MM.1S (cell line): Measurements from ENCODE around the gene COMP.

Experiments used
- DNase-seq: peaks from one replicate; pipeline ENCODE4 v3.0.0-alpha.2; 2015
- H2AFZ ChIP-seq: fragments of 300-600 bp; sonication (generic); 2 replicates; pipeline ENCODE4 v1.6.0; 2016; ENCODE audit warnings: antibody characterized with exemption, low read length
- H3F3A ChIP-seq: fragments of 300-600 bp; sonication (generic); 2 replicates; pipeline ENCODE4 v1.6.1; 2016; ENCODE audit warnings: mild to moderate bottlenecking, antibody characterized with exemption, low read length, moderate library complexity, mixed read lengths; ENCODE audit not compliant: insufficient read depth
- H3K27ac ChIP-seq: fragments of 300-600 bp; sonication (generic); 2 replicates; pipeline ENCODE4 v1.5.1; 2016; ENCODE audit warnings: mild to moderate bottlenecking, low read length
- H3K27me3 ChIP-seq: fragments of 300-600 bp; sonication (generic); replicated peaks from 2 replicates; pipeline ENCODE4 v1.6.0; 2016; ENCODE audit warnings: low read length; ENCODE audit not compliant: insufficient read depth
- H3K36me3 ChIP-seq: fragments of 300-600 bp; sonication (generic); replicated peaks from 2 replicates; pipeline ENCODE4 v1.6.1; 2016; ENCODE audit warnings: mild to moderate bottlenecking, low read length, mixed read lengths; ENCODE audit not compliant: insufficient read depth
- H3K4me1 ChIP-seq: fragments of 300-600 bp; sonication (generic); 2 replicates; pipeline ENCODE4 v1.6.1; 2016; ENCODE audit warnings: low read length, mixed read lengths
- H3K4me2 ChIP-seq: fragments of 300-600 bp; sonication (generic); 2 replicates; pipeline ENCODE4 v1.6.0; 2016; ENCODE audit warnings: low read depth, low read length
- H3K4me3 ChIP-seq: fragments of 300-600 bp; sonication (generic); 2 replicates; pipeline ENCODE4 v1.5.1; 2016; ENCODE audit warnings: low read length, mixed read lengths
- H3K79me2 ChIP-seq: fragments of 300-600 bp; sonication (generic); 2 replicates; pipeline ENCODE4 v1.6.1; 2016; ENCODE audit warnings: mixed run types, low read length, mixed read lengths
- H3K9ac ChIP-seq: fragments of 300-600 bp; sonication (generic); 2 replicates; pipeline ENCODE4 v1.6.1; 2016; ENCODE audit warnings: low read length, mixed read lengths
- H3K9me2 ChIP-seq: fragments of 300-600 bp; sonication (generic); replicated peaks from 2 replicates; pipeline ENCODE4 v1.6.1; 2016; ENCODE audit warnings: mild to moderate bottlenecking, low read length, mixed read lengths; ENCODE audit not compliant: insufficient read depth
- H3K9me3 ChIP-seq: fragments of 300-600 bp; sonication (generic); replicated peaks from 2 replicates; pipeline ENCODE4 v1.6.1; 2016; ENCODE audit warnings: mild to moderate bottlenecking, low read length, mixed read lengths; ENCODE audit not compliant: insufficient read depth
- H4K20me1 ChIP-seq: fragments of 300-600 bp; sonication (generic); 2 replicates; pipeline ENCODE4 v1.6.1; 2016; ENCODE audit warnings: mild to moderate bottlenecking, low read length, moderate library complexity, mixed read lengths; ENCODE audit not compliant: insufficient read depth
- EZH2 ChIP-seq: fragments of 300-600 bp; sonication (generic); optimal IDR thresholded peaks from 2 replicates; pipeline ENCODE3; 2017; ENCODE audit warnings: low read depth, mild to moderate bottlenecking, antibody characterized with exemption, low read length, mixed read lengths
- EZH2phosphoT487 ChIP-seq: fragments of 300-600 bp; sonication (generic); IDR thresholded peaks from 2 replicates; pipeline ENCODE4 v1.6.1; 2018; ENCODE audit warnings: antibody characterized with exemption, low read length
- TF ChIP-seq, protein P1 (sequence below): fragments of 300-600 bp; sonication (generic); IDR thresholded peaks from 2 replicates; pipeline ENCODE4 v1.5.1; 2016; ENCODE audit warnings: antibody characterized with exemption, low read length, mixed read lengths

Gene COMP

DNA sequence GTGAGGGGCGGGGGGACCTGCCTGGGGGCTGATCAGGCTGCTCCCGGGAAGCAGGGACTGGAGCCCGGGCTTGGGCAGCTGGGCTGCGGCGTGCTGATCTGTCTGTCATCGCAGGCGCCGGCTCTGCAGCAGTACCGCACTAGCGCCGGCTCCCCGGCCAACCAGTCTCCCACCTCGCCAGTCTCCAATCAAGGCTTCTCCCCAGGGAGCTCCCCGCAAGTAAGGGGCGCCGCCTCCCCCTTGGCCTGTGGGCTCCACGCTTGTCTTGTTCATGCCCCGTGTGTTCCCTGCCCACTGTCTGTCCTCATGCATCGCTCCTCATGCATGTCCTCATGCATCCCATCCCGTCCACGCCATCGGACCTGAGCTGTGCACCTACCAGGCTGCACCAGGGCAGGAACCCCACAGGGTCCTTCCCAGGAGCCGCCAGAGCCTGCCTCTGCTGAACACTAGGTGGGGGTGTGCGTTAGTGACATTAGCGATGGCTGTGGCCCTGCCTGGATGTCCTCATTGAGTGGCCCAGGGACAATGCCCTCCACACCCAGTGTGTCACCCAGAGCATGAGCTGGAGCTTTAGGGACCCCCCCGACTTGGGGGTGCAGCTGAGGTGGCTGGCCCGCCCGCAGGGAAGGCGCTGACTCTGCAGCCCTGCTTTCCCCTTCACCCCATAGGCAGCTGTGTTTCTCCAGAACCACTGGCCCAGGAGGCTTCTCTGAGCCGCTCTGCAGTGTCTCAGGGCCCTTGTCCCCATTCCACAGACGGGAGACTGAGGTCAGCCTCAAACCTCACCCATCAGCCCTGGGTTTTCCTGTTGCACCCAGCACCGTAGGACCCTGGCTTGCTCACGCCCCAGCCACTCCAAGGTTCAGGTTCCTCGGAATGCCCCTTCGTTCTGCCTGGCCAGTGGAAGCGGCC lies 19.5 kb downstream of the COMP start:
- H3K27me3 ChIP-seq: no peaks in the 10 kb centered on the region
- H2AFZ ChIP-seq: no peak overlapping the region

DNA sequence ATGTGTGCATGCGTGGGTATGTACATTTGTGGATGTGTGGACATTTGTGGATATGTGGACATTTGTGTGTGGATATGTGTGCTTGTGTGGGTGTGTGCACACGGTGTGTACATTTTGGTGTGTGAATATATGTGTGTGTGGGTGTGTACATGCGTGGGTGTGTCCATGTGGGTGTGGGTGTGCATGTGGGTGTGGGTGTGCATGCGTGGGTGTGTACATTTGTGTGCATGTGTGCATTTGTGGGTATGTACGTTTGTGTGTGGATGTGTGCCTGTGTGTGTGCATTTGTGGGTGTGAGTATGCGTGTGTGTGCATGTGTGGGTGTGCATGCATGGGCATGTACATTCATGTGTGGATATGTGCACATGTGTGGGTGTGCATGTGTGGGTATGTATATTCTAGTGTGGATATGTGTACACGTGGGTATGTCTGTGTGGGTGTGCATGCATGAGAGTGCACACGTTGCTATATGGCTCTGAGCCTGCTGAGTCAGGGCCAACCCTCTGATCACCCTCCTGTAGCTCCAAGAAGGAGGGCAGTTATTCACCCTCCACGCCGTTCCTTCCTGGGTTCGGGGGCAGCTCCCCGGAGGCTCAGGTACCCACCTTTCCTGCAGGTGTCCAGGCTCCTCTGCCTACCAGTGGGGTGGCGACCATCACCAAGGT lies 20.3 kb downstream of the COMP start:
- DNase-seq: no peak
- Histone ChIP-seq H3K27me3 (no peaks in the 10 kb centered on the region), H3K79me2 (no peaks in the 10 kb centered on the region), H3K4me3 (no peak overlapping the region), H2AFZ (no peak overlapping the region), H3K4me2 (no peak overlapping the region), H3K36me3 (no peaks in the 10 kb centered on the region), H3K9me3 (no peaks in the 10 kb centered on the region), H4K20me1 (no peaks in the 10 kb centered on the region), H3K9me2 (no peaks in the 10 kb centered on the region), H3K9ac (no peak overlapping the region), H3K27ac (no peak overlapping the region), H3K4me1 (no peaks in the 10 kb centered on the region), H3F3A (no peaks in the 10 kb centered on the region)
- TF ChIP-seq EZH2 (no peak), EZH2phosphoT487 (no peak)
- TF ChIP-seq, protein P1, sequence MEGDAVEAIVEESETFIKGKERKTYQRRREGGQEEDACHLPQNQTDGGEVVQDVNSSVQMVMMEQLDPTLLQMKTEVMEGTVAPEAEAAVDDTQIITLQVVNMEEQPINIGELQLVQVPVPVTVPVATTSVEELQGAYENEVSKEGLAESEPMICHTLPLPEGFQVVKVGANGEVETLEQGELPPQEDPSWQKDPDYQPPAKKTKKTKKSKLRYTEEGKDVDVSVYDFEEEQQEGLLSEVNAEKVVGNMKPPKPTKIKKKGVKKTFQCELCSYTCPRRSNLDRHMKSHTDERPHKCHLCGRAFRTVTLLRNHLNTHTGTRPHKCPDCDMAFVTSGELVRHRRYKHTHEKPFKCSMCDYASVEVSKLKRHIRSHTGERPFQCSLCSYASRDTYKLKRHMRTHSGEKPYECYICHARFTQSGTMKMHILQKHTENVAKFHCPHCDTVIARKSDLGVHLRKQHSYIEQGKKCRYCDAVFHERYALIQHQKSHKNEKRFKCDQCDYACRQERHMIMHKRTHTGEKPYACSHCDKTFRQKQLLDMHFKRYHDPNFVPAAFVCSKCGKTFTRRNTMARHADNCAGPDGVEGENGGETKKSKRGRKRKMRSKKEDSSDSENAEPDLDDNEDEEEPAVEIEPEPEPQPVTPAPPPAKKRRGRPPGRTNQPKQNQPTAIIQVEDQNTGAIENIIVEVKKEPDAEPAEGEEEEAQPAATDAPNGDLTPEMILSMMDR: no peak

More for the DNA sequence above, 19.5 kb downstream of the COMP start:
- Histone ChIP-seq H3K79me2 (no peaks in the 10 kb centered on the region), H3K9me2 (no peaks in the 10 kb centered on the region), H3K9ac (no peak overlapping the region), H3F3A (no peaks in the 10 kb centered on the region), H3K36me3 (no peaks in the 10 kb centered on the region), H3K4me3 (no peak overlapping the region), H4K20me1 (no peaks in the 10 kb centered on the region), H3K4me2 (no peak overlapping the region), H3K9me3 (no peaks in the 10 kb centered on the region), H3K27ac (no peak overlapping the region), H3K4me1 (no peaks in the 10 kb centered on the region)
- TF ChIP-seq EZH2phosphoT487: no peak
- TF ChIP-seq, protein P1: peak; percentile 30; the same call in 1 of the 2 replicates
- TF ChIP-seq EZH2: no peak
- DNase-seq: peak; percentile 22

DNA sequence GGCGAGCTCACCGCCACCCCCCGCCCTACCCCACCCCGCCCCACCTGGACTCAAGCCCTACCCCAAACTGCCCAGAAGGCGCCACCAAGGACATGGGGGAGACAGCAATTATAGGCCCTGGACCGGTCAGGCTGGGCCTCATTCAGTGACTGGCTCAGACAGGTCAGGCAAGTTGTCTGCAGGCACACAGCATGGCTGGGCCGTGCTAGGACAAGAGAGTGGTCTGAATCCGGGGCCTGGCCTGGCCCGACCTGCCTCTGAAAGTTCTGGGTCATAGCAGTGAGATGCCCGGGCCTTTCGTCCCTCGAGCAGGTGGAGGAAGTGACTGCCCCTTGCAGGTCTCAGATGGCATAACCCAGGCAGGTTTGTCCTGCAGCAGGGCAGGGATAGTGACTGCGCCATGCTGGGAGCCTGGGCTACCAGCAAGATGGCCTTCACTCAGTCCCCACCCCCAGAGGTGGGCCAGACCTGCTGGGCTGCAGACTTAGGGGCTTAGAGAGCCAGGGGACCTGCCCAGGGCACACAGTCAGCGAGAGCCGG lies 21.0 kb downstream of the COMP start:
- no peaks in the 10 kb centered on the region for H3K9me3 ChIP-seq
- H3F3A ChIP-seq: no peaks in the 10 kb centered on the region
- H3K9me2 ChIP-seq: no peaks in the 10 kb centered on the region
- H2AFZ ChIP-seq: no peak overlapping the region
- H3K4me1 ChIP-seq: peaks cover 3% of the 10 kb centered on the region
- no peak for TF ChIP-seq EZH2
- TF ChIP-seq, protein P1: no peak
- TF ChIP-seq EZH2phosphoT487: no peak
- H3K36me3 ChIP-seq: no peaks in the 10 kb centered on the region
- DNase-seq: no peak
- H4K20me1 ChIP-seq: no peaks in the 10 kb centered on the region
- H3K4me3 ChIP-seq: no peak overlapping the region
- no peaks in the 10 kb centered on the region for H3K79me2 ChIP-seq
- no peaks in the 10 kb centered on the region for H3K27me3 ChIP-seq
- H3K27ac ChIP-seq: no peak overlapping the region
- H3K9ac ChIP-seq: no peak overlapping the region
- no peak overlapping the region for H3K4me2 ChIP-seq
